ENCODE measurements around the gene SLC1A6. TPM values are rescaled to one million over a fixed set of nuclear protein-coding genes. Genes with fewer than 3 reads are reported as not detected.

The SLC1A6 gene
- polyA plus RNA-seq, 1 donor from 2014 or later = 46.6 TPM

DNA sequence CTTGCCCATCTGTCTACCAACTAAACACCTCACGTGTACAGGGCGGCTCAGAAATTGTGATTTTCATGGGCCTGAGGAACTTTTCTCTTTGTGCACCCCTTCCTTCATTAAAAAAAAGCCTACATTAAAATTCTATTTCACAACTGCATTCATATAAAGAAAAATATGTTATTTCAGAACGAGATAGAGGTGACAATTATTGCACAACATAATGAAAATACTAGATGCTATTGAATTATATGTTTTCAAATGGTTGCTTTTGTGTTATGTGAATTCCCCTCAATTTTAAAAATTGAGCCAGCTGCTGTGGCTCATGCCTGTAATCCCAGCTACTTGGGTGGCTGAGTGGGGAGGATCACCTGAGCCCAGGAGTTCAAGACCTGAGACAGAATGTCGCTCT lies 5.2 kb downstream of the SLC1A6 start:
- H3K9ac ChIP-seq (ENCODE audit: low read length) = no peak overlapping the region
- no peak overlapping the region for H3K4me3 ChIP-seq (ENCODE audit: low read length)
- H3K4me2 ChIP-seq (ENCODE audit: low read length) = no peak overlapping the region
- H2AFZ ChIP-seq (ENCODE audit: low read depth, low read length) = no peak overlapping the region
- H3K79me2 ChIP-seq (replicated peaks; ENCODE audit: insufficient read depth, low read length) = no peaks in the 10 kb centered on the region
- H3F3A ChIP-seq (ENCODE audit: insufficient read depth, low read length, poor library complexity, severe bottlenecking) = no peaks in the 10 kb centered on the region
- H3K27ac ChIP-seq (ENCODE audit: low read length) = no peak overlapping the region
- H3K9me2 ChIP-seq (ENCODE audit: insufficient read depth, low read length) = no peaks in the 10 kb centered on the region
- no peaks in the 10 kb centered on the region for H3K9me3 ChIP-seq (ENCODE audit: low read length)
- peaks cover 8% of the 10 kb centered on the region for H3K36me3 ChIP-seq (ENCODE audit: insufficient read depth, low read length)
- H3K27me3 ChIP-seq (ENCODE audit: insufficient read depth, low read depth, low read length) = no peaks in the 10 kb centered on the region
- H4K20me1 ChIP-seq (ENCODE audit: insufficient read depth) = no peaks in the 10 kb centered on the region
- TF ChIP-seq, protein P1, sequence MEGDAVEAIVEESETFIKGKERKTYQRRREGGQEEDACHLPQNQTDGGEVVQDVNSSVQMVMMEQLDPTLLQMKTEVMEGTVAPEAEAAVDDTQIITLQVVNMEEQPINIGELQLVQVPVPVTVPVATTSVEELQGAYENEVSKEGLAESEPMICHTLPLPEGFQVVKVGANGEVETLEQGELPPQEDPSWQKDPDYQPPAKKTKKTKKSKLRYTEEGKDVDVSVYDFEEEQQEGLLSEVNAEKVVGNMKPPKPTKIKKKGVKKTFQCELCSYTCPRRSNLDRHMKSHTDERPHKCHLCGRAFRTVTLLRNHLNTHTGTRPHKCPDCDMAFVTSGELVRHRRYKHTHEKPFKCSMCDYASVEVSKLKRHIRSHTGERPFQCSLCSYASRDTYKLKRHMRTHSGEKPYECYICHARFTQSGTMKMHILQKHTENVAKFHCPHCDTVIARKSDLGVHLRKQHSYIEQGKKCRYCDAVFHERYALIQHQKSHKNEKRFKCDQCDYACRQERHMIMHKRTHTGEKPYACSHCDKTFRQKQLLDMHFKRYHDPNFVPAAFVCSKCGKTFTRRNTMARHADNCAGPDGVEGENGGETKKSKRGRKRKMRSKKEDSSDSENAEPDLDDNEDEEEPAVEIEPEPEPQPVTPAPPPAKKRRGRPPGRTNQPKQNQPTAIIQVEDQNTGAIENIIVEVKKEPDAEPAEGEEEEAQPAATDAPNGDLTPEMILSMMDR (IDR thresholded peaks at IDR 0.05; ENCODE audit: poor library complexity, severe bottlenecking) = no peak
- TF ChIP-seq MXI1 (conservative IDR thresholded peaks at IDR 0.05; ENCODE audit: poor library complexity, severe bottlenecking) (no peak), EP300 (conservative IDR thresholded peaks at IDR 0.05; ENCODE audit: poor library complexity, severe bottlenecking) (no peak), RAD21 (conservative IDR thresholded peaks at IDR 0.05) (no peak), POLR2AphosphoS5 (IDR thresholded peaks at IDR 0.05) (no peak)

DNA sequence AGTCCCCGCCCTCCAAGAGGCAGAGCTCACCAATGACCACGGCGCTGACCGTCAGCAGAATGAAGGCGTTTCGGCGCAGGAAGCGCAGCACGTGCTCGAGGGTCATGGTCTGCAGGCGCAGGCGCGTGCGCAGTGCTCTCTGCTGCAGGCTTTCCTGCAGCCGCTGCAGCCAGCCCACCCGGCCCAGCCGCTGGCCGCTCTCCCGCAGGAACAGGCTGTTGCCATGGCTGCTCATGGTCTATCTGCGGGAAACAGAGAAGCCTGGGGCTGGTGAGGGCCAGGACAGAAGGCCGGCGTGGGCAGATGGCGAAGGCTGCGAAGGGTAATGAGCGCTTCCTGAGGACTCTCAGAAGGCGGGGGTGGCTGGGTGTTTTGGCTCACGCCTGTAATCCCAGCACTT lies 7.0 kb downstream of the SLC1A6 start:
- Histone ChIP-seq H3K36me3 (ENCODE audit: insufficient read depth, low read length) (peaks cover 8% of the 10 kb centered on the region), H4K20me1 (ENCODE audit: insufficient read depth) (no peaks in the 10 kb centered on the region), H3K9me3 (ENCODE audit: low read length) (no peaks in the 10 kb centered on the region), H3K4me3 (ENCODE audit: low read length) (no peak overlapping the region), H3K27ac (ENCODE audit: low read length) (no peak overlapping the region), H3K79me2 (replicated peaks; ENCODE audit: insufficient read depth, low read length) (no peaks in the 10 kb centered on the region), H3K9ac (ENCODE audit: low read length) (no peak overlapping the region), H3F3A (ENCODE audit: insufficient read depth, low read length, poor library complexity, severe bottlenecking) (no peaks in the 10 kb centered on the region), H3K9me2 (ENCODE audit: insufficient read depth, low read length) (no peaks in the 10 kb centered on the region), H3K27me3 (ENCODE audit: insufficient read depth, low read depth, low read length) (no peaks in the 10 kb centered on the region), H3K4me2 (ENCODE audit: low read length) (no peak overlapping the region), H2AFZ (ENCODE audit: low read depth, low read length) (no peak overlapping the region)
- no peak for TF ChIP-seq POLR2AphosphoS5 (IDR thresholded peaks at IDR 0.05)
- TF ChIP-seq, protein P1 (IDR thresholded peaks at IDR 0.05; ENCODE audit: poor library complexity, severe bottlenecking) = no peak
- no peak for TF ChIP-seq MXI1 (conservative IDR thresholded peaks at IDR 0.05; ENCODE audit: poor library complexity, severe bottlenecking)
- TF ChIP-seq REST (IDR thresholded peaks at IDR 0.05; ENCODE audit: borderline replicate concordance) = no peak
- TF ChIP-seq EP300 (conservative IDR thresholded peaks at IDR 0.05; ENCODE audit: poor library complexity, severe bottlenecking) = no peak
- no peak for TF ChIP-seq EZH2 (IDR thresholded peaks at IDR 0.05; ENCODE audit: borderline replicate concordance, insufficient read depth, low read length, poor library complexity, severe bottlenecking)
- no peak for TF ChIP-seq RAD21 (conservative IDR thresholded peaks at IDR 0.05)
- TF ChIP-seq SMC3 (conservative IDR thresholded peaks at IDR 0.05; ENCODE audit: poor library complexity) = no peak
- TF ChIP-seq TAF1 (IDR thresholded peaks at IDR 0.05; ENCODE audit: low read depth) = no peak

Data from neural cell (in vitro differentiated cells).